NCI-H226 (cell line): ENCODE measurements around the gene KIF4B.

Experiments
- DNase-seq: peaks from one replicate; pipeline ENCODE4 v3.0.0-alpha.2; 2015

KIF4B gene

DNA sequence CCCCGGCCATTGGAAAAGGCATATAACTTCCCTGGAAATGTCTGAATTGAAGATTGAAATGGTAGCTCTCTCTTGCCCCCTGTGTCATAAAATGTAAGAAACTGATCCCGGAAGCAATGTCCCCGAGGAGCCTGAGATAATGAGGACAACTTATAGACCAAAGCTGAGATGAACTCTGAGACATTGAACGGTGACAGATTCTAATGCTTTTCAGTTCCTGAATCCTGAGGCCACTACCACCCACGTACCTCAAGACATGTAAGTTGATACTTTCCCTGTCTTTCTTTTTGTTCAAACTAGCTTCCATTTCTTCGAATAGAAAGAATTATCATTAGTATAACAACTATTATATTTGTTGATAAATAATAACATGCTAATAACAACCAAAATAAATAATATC is 51.0 kb downstream of the KIF4B start:
- DNase-seq = no peak

DNA sequence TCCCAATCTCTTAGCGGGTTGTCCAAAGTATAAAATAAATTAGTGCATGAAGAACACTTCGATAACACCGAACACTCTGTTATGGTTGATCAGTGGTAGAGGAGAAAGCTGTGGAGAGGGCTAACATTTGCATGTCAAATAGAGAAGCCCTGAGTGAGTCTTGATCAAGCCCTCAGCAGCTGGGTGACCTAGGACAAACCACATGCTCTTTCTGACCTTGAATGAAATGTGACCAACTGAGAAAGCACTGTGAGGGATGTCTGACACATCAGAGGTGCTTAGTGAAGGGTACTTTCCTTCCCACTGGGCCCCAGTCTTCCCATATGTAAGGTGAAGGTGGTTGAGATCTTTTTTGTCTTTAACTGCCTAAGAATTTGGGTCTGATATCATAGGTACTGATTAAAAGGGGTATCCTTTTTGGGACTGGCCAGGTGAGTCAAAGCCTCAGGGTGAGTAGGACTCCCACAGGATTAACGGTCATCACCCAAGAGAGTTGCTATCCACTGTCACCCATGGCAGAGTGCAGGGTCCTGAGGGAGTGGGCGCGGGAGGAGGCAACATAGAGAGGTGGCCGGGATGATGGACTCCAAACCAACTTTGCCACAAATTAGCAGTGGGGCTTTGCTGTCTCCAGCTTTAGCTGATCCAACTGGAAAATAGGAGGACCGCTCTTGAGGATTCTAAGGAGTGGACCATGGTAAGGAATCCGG is 53.5 kb downstream of the KIF4B start:
- DNase-seq = no peak
